H7 (cell line): Measurements from ENCODE around the gene TMEM116. TPM values are rescaled to one million over a fixed set of nuclear protein-coding genes. Genes with fewer than 3 reads are reported as not detected.
"Not testable (repeated sequence)": the region's sequence is repeated elsewhere in the genome, so short reads cannot be mapped to it uniquely, and the experiment has no call there.

Experiments
- DNase-seq: peaks from one replicate; pipeline ENCODE4 v3.0.0; 2012
- H3K27me3 ChIP-seq: 2 replicates; pipeline ENCODE4 v1.6.0; 2011; ENCODE audit warnings: mild to moderate bottlenecking, low read length; ENCODE audit not compliant: control insufficient read depth, insufficient read depth
- H3K36me3 ChIP-seq: replicated peaks from 2 replicates; pipeline ENCODE4 v1.5.1; 2011; ENCODE audit warnings: low read length; ENCODE audit not compliant: control insufficient read depth, insufficient read depth
- H3K4me3 ChIP-seq: 2 replicates; pipeline ENCODE4 v1.5.1; 2011; ENCODE audit warnings: low read depth, mild to moderate bottlenecking, control low read depth, low read length, moderate library complexity; ENCODE audit not compliant: insufficient read depth
- total RNA-seq: library from RNA; depleted of rRNA; stranded (reverse); fragments of >200 nt; shearing (Covaris generic); gene quantifications from 2 replicates; pipeline ENCODE4 v1.2.3, GENCODE V29; 2014

TMEM116 gene
- total RNA-seq, 1 experiment from 2014 or later, result 9.2 TPM

DNA sequence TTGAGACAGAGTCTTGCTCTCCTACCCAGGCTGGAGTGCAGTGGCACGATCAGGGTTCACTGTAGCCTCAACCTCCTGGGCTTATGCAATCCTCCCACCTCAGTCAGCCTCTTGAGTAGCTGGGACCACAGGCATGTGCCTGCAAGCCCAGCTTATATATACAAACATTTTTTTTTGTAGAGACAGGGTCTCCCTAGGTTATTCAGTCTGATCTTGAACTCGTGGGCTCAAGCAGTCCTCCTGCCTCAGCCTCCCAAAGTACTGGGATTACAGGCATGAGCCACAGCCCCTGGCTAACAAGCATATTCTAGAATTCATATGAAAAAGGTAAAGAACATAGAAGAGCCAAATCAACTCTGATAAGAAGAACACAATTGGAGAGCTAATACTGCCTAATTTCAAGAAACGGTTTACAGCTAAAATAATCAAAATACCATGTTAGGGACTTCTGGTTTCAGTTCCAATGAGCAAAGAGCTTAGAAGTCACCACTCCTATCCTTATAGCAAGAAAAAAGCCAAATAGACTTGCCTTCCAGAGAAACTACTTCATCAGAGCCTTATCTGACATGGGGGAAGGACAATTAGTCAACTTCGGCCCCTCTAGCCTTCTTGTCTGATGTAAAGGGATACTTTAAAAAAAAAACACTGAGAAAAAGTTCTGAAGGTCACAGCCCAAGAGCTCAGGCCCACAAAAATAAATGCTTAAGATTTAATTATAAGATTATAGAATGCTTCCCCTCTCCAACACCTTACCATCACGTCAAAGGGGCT is 37.6 kb downstream of the TMEM116 start:
- Histone ChIP-seq H3K27me3 (no peaks in the 10 kb centered on the region), H3K4me3 (no peak overlapping the region), H3K36me3 (no peaks in the 10 kb centered on the region)
- DNase-seq, result no peak

DNA sequence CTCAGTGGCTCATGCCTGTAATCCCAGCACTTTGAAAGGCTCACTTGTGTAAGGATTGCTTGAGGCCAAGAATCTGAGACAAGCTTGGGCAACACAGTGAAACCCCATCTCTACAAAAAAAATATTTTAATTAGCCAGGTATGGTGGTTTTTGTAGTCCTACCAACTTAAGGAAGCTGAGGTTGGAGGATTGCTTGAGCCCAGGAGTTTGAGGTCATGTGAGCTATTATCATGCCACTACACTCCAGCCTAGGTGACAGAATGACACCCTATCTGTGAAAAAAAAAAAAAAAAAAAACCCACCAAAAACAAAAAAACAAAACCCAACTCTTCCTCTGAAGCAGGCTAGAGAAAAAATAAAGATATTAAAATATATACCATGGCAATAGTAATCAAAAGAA is 41.2 kb downstream of the TMEM116 start:
- Histone ChIP-seq H3K4me3 (no peak overlapping the region), H3K36me3 (no peaks in the 10 kb centered on the region), H3K27me3 (no peaks in the 10 kb centered on the region)
- DNase-seq, result no peak

DNA sequence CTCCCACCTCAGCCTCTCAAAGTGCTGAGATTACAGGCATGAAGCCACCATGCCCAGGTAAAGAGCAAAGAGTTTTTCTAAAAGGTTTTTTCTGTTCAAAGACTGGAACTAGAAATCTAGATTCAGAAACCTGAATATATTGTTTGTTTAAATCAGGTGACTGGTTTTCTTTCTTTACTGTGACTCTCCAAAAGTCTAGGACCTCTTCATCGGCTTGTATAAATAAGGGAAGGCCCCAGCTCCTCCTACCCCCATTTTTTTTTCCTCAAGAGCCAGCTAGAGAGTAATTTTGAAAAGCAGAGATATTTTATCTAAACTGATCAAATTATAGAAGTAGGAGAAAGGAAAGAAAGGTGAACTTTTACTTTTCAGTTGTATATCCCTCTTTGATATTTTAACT is 48.0 kb downstream of the TMEM116 start:
- no peak overlapping the region for H3K4me3 ChIP-seq
- DNase-seq, result no peak
- no peaks in the 10 kb centered on the region for H3K27me3 ChIP-seq
- H3K36me3 ChIP-seq, result no peaks in the 10 kb centered on the region

DNA sequence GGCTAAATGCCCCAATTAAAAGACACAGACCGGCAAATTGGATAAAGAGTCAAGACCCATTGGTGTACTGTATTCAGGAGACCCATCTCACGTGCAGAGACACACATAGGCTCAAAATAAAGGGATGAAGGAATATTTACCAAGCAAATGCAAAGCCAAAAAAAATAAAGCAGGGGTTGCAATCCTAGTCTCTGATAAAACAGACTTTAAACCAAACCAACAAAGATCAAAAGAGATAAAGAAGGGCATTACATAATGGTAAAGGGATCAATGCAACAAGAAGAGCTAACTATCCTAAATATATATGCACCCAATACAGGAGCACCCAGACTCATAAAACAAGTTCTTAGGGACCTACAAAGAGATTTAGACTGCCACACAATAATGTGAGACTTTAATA is 53.4 kb downstream of the TMEM116 start:
- not testable (repeated sequence) for H3K4me3 ChIP-seq

DNA sequence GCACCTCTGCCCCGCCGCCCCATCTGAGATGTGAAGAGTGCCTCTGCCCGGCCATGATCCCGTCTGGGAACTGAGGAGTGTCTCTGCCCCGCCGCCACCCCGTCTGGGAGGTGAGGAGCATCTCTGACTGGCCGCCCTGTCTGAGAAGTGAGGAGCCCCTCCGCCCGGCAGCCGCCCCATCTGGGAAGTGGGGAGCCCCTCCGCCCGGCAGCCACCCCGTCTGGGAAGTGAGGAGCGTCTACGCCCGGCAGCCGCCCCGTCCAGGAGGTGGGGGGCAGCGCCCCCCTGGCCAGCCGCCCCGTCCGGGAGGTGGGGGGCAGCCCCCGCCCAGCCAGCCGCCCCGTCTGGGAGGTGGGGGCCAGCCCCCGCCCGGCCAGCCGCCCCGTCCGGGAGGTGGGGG is 55.7 kb downstream of the TMEM116 start:
- not testable (repeated sequence) for H3K27me3 ChIP-seq, DNase-seq, H3K4me3 ChIP-seq, H3K36me3 ChIP-seq

More for the DNA sequence above, 53.4 kb downstream of the TMEM116 start:
- H3K27me3 ChIP-seq, DNase-seq, H3K36me3 ChIP-seq: not testable (repeated sequence)

DNA sequence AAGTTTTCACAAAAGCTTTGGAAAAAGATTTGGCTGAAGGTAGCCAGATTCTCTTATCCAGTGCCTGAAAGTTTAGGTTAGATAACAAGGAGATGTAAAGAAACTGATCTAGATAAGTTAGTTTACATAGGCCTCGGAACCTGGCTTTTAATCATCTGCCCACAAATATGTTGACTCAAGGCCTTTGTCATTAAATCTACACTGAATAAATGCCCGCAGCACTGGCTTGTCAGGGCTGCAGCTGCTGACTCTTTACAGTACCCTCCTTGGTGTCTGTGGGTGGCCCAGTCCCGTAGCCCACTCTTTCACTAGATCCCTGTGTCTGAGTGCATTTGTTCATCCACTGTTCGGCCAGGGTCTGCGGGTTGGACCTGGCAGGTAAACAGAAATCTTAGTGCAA is 58.0 kb downstream of the TMEM116 start:
- Histone ChIP-seq H3K4me3 (no peak overlapping the region), H3K36me3 (no peaks in the 10 kb centered on the region), H3K27me3 (no peaks in the 10 kb centered on the region)
- DNase-seq, result no peak

DNA sequence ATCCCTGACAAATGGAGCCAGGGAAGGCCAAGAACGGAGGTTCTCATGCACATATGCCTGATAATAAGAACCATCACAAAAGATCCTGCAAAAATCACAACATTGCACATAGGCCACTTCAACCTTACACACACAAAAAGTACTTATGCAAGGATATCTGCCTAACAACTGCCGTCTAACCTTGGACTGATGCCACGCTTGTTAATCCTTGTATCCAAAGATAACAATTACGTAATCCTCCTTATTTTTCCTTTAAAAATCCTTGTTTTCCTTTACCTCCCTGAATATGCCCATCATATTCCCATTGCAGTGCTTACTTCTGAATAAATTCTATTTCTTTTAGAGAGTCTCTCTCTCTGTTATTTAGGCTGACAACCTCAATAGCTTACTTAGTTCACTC is 59.5 kb downstream of the TMEM116 start:
- H3K27me3 ChIP-seq, result no peaks in the 10 kb centered on the region
- H3K36me3 ChIP-seq, result no peaks in the 10 kb centered on the region
- DNase-seq, result no peak
- H3K4me3 ChIP-seq, result no peak overlapping the region

DNA sequence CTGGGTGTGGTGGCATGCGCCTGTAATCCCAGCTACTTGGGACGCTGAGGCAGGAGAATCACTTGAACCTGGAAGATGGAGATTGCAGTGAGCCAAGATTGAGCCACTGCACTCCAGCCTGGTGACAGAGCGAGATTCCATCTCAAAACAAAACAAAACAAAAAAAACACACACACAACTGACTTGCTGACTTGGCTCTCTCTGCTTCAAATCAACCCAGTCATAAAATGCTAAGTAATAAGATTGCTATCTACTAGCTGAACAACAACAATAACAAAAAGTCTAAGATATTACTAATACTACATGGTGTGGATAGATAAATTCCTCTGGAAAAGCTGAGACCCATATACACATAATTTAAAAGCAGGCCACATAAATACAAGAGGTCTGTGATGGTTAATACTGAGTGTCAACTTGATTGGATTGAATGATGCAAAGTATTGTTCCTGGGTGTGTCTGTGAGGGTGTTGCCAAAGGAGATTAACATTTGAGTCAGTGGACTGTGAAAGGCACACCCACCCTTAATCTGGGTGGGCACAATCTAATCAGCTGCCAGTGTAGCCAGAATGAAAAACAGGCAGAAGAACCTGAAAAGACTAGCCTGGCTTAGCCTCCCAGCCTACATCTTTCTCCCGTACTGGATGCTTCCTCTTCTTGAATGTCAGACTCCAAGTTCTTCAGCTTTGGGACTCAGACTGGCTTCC is 60.7 kb downstream of the TMEM116 start:
- H3K4me3 ChIP-seq, H3K36me3 ChIP-seq, H3K27me3 ChIP-seq, DNase-seq: not testable (repeated sequence)

DNA sequence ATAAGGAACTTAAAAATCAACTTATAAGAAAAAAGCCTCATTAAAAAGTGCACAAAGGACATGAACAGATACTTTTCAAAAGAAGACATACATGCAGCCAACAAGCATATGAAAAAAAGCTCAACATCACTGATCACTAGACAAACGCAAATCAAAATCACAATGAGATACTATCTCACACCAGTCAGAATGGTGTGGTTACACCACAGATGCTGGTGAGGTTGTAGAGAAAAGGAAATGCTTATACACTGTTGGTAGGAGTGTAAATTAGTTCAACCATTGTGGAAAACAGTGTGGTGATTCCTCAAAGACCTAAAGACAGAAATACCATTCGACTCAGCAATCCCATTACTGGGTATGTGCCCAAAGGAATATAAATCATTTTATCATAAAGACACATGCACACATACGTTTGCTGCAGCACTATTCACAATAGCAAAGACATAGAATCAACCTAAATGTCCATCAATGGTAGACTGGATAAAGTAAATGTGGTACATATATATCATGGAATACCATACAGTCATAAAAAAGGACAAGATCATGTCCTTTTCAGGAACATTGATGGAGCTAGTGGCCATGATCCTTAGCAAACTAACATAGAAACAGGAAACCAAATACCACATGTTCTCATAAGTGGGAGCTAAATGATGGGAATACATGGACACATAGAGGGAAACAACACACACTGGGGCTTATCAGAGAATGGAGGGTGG is 61.8 kb downstream of the TMEM116 start:
- DNase-seq, H3K36me3 ChIP-seq, H3K27me3 ChIP-seq, H3K4me3 ChIP-seq: not testable (repeated sequence)

DNA sequence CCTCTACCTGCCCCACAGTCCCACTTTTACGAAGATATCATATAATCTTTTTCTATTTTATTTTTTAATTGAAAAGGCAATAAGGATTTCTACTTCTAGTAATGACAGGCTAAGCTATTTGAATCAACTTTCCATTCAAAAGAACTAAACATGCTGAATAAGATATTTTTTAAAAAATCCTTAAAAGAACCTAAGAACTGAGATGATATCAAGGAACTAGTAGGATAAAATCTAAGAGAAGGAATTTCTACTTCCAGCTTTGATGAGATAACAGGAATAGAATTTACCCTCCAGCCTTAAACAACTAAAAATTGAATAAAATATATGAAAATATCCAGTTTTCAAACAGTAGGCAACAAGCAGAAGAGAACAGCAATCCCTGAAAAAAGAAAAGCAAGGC is 69.0 kb downstream of the TMEM116 start:
- no peak for DNase-seq

DNA sequence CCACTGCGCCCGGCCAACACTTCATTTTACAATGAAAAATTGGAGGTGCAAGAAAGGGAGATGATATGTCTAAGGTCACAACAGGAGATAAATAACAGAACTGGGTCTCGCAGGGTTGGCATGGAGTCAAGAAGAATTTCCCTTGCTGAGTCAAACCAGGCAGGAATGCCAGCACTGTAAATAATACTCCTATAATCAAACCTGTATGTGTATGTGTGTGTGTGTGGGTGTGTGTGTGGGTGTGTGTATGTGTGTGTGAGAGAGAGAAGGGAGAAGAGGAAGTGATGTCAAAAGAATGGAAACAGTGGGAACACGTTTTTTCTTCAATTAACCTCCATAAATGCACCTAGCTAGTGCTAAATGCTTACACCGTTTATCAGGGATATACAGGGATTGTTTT is 70.4 kb downstream of the TMEM116 start:
- no peak for DNase-seq
- Histone ChIP-seq H3K36me3 (no peaks in the 10 kb centered on the region), H3K27me3 (no peaks in the 10 kb centered on the region), H3K4me3 (no peak overlapping the region)

More for the DNA sequence above, 69.0 kb downstream of the TMEM116 start:
- H3K27me3 ChIP-seq, result no peaks in the 10 kb centered on the region
- no peak overlapping the region for H3K4me3 ChIP-seq
- no peaks in the 10 kb centered on the region for H3K36me3 ChIP-seq

DNA sequence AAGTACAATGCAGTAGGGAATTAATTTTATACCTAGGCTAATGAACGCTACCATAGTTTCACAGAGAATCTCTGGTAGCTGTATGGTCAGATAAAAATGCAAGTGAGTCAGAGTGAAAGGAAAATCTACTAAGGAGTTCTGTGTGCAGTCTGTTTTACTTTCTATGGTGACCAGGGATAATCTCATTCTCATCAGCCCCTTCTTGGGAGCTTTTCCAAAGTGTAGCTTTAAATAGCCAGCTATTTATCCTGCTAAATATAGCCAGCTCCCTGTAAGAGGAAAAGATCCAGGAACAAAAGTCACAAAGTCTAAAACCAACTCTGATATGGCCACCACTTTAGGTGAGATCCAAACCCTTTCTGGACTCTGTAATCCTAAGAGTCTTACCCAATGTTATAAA is 75.5 kb downstream of the TMEM116 start:
- H3K4me3 ChIP-seq, result no peak overlapping the region
- no peaks in the 10 kb centered on the region for H3K27me3 ChIP-seq
- DNase-seq, result no peak
- no peaks in the 10 kb centered on the region for H3K36me3 ChIP-seq

DNA sequence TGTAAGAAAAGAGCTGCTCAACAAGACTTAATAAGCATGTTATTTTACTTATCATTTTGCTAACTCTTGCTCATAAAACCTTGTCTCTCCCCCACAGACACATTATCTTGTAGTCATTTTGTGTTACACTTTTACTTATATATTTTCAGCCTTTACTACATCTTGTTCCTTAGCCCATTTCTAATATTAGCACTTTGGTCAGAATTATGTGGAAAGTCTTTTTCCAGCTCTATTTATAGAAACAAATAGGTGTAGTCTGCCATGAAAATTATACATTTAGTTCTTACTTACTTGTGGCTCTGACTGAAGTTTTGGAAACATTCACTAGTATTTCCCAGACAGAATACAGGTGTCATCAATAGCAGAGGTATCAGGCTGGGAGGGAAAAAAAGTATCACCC is 76.1 kb downstream of the TMEM116 start:
- Histone ChIP-seq H3K4me3 (no peak overlapping the region), H3K27me3 (no peaks in the 10 kb centered on the region), H3K36me3 (no peaks in the 10 kb centered on the region)
- no peak for DNase-seq

DNA sequence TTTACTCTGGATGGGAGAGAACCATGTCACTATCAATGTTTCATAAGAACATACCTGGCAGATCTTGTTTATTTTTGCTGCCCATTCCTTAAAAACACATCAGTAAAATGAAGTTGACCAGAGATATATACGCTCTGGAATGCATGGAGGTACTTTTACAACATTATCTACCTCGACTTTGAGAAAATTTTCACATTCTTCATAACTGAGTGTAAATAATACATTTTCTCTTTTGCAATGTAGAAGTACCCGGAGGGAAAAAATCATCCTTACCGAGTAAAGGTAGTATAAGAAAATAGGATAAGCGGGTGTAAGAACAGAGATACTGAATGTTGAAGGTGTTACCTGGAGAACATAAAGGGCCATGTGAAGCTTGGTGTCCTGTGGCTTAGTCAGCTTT is 80.7 kb downstream of the TMEM116 start:
- H3K4me3 ChIP-seq, result no peak overlapping the region
- no peaks in the 10 kb centered on the region for H3K36me3 ChIP-seq
- no peak for DNase-seq
- H3K27me3 ChIP-seq, result no peaks in the 10 kb centered on the region

DNA sequence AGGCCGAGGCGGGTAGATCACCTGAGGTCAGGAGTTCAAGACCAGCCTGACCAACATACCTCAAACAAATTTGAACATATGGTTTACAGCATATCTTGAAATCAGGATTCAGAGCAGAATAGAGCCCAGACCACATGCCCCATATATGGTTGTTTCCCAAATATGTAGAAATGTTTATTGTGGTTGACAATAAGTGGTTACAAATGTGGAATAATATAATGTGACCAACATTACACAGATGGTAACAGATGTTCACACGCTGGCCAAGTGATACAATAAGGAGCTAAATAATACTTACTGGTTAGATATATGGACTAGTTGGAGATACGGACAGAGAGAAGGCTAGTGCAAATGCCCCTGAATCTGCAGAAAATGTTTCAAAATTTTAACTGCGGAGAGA is 85.6 kb downstream of the TMEM116 start:
- no peak for DNase-seq
- no peaks in the 10 kb centered on the region for H3K27me3 ChIP-seq
- no peaks in the 10 kb centered on the region for H3K36me3 ChIP-seq
- H3K4me3 ChIP-seq, result no peak overlapping the region
